A673 (cell line): ENCODE results near the gene CHMP6. TPM values are rescaled to one million over a fixed set of nuclear protein-coding genes. Genes with fewer than 3 reads are reported as not detected.

Experiments used
- BruUV-seq: library from RNA; stranded (reverse); fragments of 400-500 nt; replicated peaks from 2 replicates; lab custom pipeline; 2021; lab: Mats Ljungman, UMichigan
- CTCF ChIA-PET: fragments of 300-600 bp; sonication (Branson Sonifier 250); formaldehyde crosslinking; loops from one replicate; lab custom pipeline; 2022; ENCODE audit warnings: antibody characterized with exemption; lab: Charles Lee
- POLR2A ChIA-PET: fragments of 300-600 bp; sonication (Branson Sonifier 250); formaldehyde crosslinking; loops from one replicate; lab custom pipeline; 2022; ENCODE audit warnings: antibody characterized with exemption; ENCODE audit not compliant: low non-redundant PET; lab: Charles Lee
- DNase-seq: peaks from one replicate; pipeline ENCODE4 v3.0.0-alpha.2; 2015; ENCODE audit warnings: low spot score
- H3K27ac ChIP-seq: fragments of 200-600 bp; sonication (generic); 2 replicates; pipeline ENCODE4 v1.5.1; 2016; ENCODE audit warnings: mixed run types, low read depth, mild to moderate bottlenecking, mixed read lengths, antibody characterized with exemption, low read length; ENCODE audit not compliant: poor library complexity, severe bottlenecking
- H3K27me3 ChIP-seq: fragments of 200-600 bp; sonication (generic); replicated peaks from 2 replicates; pipeline ENCODE4 v1.6.1; 2017; ENCODE audit warnings: mixed run types, low read depth, mild to moderate bottlenecking, mixed read lengths, antibody characterized with exemption, low read length; ENCODE audit not compliant: insufficient read depth, poor library complexity
- H3K36me3 ChIP-seq: fragments of 200-600 bp; sonication (generic); 2 replicates; pipeline ENCODE4 v1.6.1; 2016; ENCODE audit warnings: mixed run types, mild to moderate bottlenecking, mixed read lengths, antibody characterized with exemption, low read length; ENCODE audit not compliant: insufficient read depth, poor library complexity, severe bottlenecking
- H3K4me1 ChIP-seq: fragments of 200-600 bp; sonication (generic); 2 replicates; pipeline ENCODE4 v1.6.1; 2017; ENCODE audit warnings: mixed run types, mild to moderate bottlenecking, mixed read lengths, antibody characterized with exemption, low read length; ENCODE audit not compliant: insufficient read depth, poor library complexity, severe bottlenecking
- H3K4me3 ChIP-seq: fragments of 200-600 bp; sonication (generic); 2 replicates; pipeline ENCODE4 v1.5.1; 2016; ENCODE audit warnings: low read depth, mixed run types, mild to moderate bottlenecking, mixed read lengths, low read length; ENCODE audit not compliant: poor library complexity, severe bottlenecking
- H3K9me3 ChIP-seq: fragments of 200-600 bp; sonication (generic); 2 replicates; pipeline ENCODE4 v1.6.1; 2016; ENCODE audit warnings: mixed run types, low read depth, mild to moderate bottlenecking, mixed read lengths, antibody characterized with exemption, low read length; ENCODE audit not compliant: poor library complexity, severe bottlenecking
- CTCF ChIP-seq: fragments of 300-800, 200-600 bp; sonication (generic); conservative IDR thresholded peaks from 2 replicates; pipeline ENCODE4 v1.5.1; 2017; ENCODE audit warnings: low read depth, mild to moderate bottlenecking, antibody characterized with exemption, low read length, moderate library complexity, mixed read lengths
- EZH2 ChIP-seq: fragments of 200-600 bp; sonication (generic); IDR thresholded peaks from 2 replicates; pipeline ENCODE4 v1.6.1; 2017; ENCODE audit warnings: borderline replicate concordance, low read depth, mild to moderate bottlenecking, mixed read lengths, antibody characterized with exemption, low read length; ENCODE audit not compliant: poor library complexity, severe bottlenecking
- intact Hi-C: fragments of 100-400 bp; cut with micrococcal nuclease; formaldehyde crosslinking; loops from one replicate; pipeline ENCODE4 v1.10.0; 2022; ENCODE audit not compliant: unreplicated experiment
- total RNA-seq: library from RNA; stranded (reverse); gene quantifications from 2 replicates; pipeline ENCODE4 v1.2.3, GENCODE V29; 2021

Gene CHMP6
- total RNA-seq, 1 experiment from 2014 or later, result 18.7 TPM

GRCh38 chr17:80986046-80986445 lies 5.6 kb upstream of the CHMP6 start:
- Histone ChIP-seq H3K4me1 (no peaks in the 10 kb centered on the region), H3K36me3 (no peaks in the 10 kb centered on the region), H3K9me3 (no peaks in the 10 kb centered on the region), H3K27me3 (no peaks in the 10 kb centered on the region), H3K4me3 (no peak overlapping the region), H3K27ac (no peak overlapping the region)
- intact Hi-C loops, result loop anchor here (5.0 kb wide), 1 partner anchor 256 kb away; no protein-coding TSS in a partner anchor
- POLR2A ChIA-PET, result no interaction called here
- TF ChIP-seq EZH2, result no peak
- TF ChIP-seq CTCF, result no peak
- CTCF ChIA-PET, result no interaction called here
- BruUV-seq, result no TSS peak
- DNase-seq, result no peak

- H3K27me3 ChIP-seq, result no peaks in the 10 kb centered on the region
- H3K4me1 ChIP-seq, result no peaks in the 10 kb centered on the region
- TF ChIP-seq EZH2, result no peak
- intact Hi-C loops, result loop anchor here (5.0 kb wide), 1 partner anchor 255 kb away; no protein-coding TSS in a partner anchor
- no peak for DNase-seq
- H3K4me3 ChIP-seq, result no peak overlapping the region
- no peaks in the 10 kb centered on the region for H3K36me3 ChIP-seq
- CTCF ChIA-PET, result no interaction called here
- H3K27ac ChIP-seq, result no peak overlapping the region
- no peaks in the 10 kb centered on the region for H3K9me3 ChIP-seq
- POLR2A ChIA-PET, result interaction anchor here (0.5 kb wide), 1 partner anchor 17 kb away, joined by 4 read pairs; no protein-coding TSS in a partner anchor
- no TSS peak for BruUV-seq
These were observed 4.7 kb upstream of the CHMP6 start for GRCh38 chr17:80986816-80987475.

GRCh38 chr17:80987941-80988461 lies 3.6 kb upstream of the CHMP6 start:
- Histone ChIP-seq H3K4me1 (peaks cover 3% of the 10 kb centered on the region), H3K27me3 (no peaks in the 10 kb centered on the region), H3K4me3 (no peak overlapping the region), H3K9me3 (no peaks in the 10 kb centered on the region), H3K27ac (no peak overlapping the region), H3K36me3 (no peaks in the 10 kb centered on the region)
- no TSS peak for BruUV-seq
- TF ChIP-seq EZH2 (no peak), CTCF (no peak)
- intact Hi-C loops, result loop anchor here (5.0 kb wide), 1 partner anchor 254 kb away; no protein-coding TSS in a partner anchor
- ChIA-PET CTCF (interaction anchor here (0.6 kb wide), 2 partner anchors 260 to 305 kb away, joined by 3 to 4 read pairs; no protein-coding TSS in a partner anchor), POLR2A (no interaction called here)
- DNase-seq, result no peak
